Testis (tissue), 2 donors: Measurements from ENCODE around the gene SH3BP2.

Source experiments
- CTCF ChIP-seq, 3 experiments: fragments of 450-650 bp in 2 of 3; fragments of 200-600 bp in 1 of 3; sonication (generic) in 1 of 3; IDR thresholded peaks; one replicate each; pipeline ENCODE4 v1.5.1; 2016 to 2019; ENCODE audit warnings: antibody characterized with exemption in 3 of 3, mild to moderate bottlenecking in 2 of 3, moderate library complexity in 1 of 3
- POLR2A ChIP-seq: fragments of 450-650 bp; IDR thresholded peaks from one replicate; pipeline ENCODE4 v1.6.1; 2017; ENCODE audit warnings: antibody characterized with exemption, mild to moderate bottlenecking, moderate library complexity

DNA sequence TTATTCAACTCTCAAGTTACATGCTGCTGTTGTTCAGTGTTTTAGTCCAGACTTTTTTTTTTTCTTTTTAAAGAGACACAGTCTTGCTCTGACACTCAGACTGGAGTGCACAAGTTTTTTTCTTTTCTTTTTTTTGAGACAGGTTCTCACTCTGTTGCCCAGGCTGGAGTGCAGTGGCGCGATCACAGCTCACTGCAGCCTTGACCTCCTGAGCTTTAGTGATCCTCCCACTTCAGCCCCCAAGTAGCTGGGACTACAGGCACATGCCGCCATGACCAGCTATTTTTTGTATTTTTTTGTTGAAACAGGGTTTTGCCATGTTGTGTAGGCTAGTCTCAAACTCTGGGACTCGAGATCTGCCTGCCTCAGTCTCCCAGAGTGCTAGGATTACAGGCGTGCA is 62.7 kb downstream of the SH3BP2 start:
- TF ChIP-seq CTCF (IDR thresholded peaks at IDR 0.05) = no peak
- no peak for TF ChIP-seq POLR2A
